NB4 (cell line): ENCODE results near the gene RBFOX1.

Source experiments
- DNase-seq: peaks from one replicate; pipeline ENCODE4 v3.0.0; 2010; ENCODE audit warnings: low read depth
- H3K4me3 ChIP-seq: one replicate; pipeline ENCODE4 v1.5.1; 2011; ENCODE audit warnings: mild to moderate bottlenecking, low read depth, low read length, moderate library complexity
- MYC ChIP-seq: IDR thresholded peaks from 2 replicates; pipeline ENCODE4 v1.6.1; 2011; ENCODE audit warnings: low read depth, low read length
- POLR2A ChIP-seq: IDR thresholded peaks from 2 replicates; pipeline ENCODE4 v1.6.1; 2011; ENCODE audit warnings: mild to moderate bottlenecking; ENCODE audit not compliant: insufficient read length; ENCODE audit errors: extremely low read depth
- TF ChIP-seq, protein P1 (sequence below): IDR thresholded peaks from one replicate; pipeline ENCODE4 v1.5.1; 2012; ENCODE audit warnings: low read depth, low read length
- TF ChIP-seq, protein P2 (sequence below): IDR thresholded peaks from 2 replicates; pipeline ENCODE4 v1.6.1; 2011; ENCODE audit warnings: low read depth, low read length

RBFOX1 gene

DNA sequence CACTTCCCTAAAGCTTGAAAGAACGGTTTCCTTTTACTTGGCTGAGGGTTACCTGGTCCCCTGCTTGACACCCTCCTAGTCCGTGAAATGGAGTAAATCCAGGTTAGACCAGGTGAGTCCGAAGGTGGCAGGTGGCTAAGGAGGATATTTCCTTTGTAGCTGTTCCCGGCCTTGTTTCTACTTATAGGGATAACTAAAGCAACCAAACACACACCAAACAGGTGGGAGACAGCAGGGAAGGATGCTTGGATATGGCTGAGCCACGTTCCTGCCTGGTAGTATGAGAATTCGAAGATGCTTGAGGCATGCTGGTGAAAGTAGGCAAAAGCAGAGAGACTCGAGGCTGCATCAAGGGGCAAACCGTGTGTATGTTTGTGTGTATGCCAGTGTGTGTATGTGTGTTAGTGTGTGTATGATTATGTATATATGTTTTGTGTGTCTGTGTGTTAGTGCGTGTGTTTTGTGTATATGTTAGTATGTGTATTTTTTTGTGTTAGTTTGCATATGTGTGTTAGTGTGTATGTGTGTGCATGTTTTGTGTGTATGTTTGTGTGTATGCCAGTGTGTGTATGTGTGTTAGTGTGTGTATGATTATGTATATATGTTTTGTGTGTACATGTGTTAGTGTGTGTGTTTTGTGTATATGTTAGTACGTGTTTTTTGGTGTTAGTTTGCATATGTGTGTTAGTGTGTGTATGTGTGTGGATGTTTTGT, 28.9 kb downstream of the RBFOX1 start:
- TF ChIP-seq POLR2A: no peak
- TF ChIP-seq, protein P1, sequence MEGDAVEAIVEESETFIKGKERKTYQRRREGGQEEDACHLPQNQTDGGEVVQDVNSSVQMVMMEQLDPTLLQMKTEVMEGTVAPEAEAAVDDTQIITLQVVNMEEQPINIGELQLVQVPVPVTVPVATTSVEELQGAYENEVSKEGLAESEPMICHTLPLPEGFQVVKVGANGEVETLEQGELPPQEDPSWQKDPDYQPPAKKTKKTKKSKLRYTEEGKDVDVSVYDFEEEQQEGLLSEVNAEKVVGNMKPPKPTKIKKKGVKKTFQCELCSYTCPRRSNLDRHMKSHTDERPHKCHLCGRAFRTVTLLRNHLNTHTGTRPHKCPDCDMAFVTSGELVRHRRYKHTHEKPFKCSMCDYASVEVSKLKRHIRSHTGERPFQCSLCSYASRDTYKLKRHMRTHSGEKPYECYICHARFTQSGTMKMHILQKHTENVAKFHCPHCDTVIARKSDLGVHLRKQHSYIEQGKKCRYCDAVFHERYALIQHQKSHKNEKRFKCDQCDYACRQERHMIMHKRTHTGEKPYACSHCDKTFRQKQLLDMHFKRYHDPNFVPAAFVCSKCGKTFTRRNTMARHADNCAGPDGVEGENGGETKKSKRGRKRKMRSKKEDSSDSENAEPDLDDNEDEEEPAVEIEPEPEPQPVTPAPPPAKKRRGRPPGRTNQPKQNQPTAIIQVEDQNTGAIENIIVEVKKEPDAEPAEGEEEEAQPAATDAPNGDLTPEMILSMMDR: no peak
- no peak for TF ChIP-seq MYC
- TF ChIP-seq, protein P2, sequence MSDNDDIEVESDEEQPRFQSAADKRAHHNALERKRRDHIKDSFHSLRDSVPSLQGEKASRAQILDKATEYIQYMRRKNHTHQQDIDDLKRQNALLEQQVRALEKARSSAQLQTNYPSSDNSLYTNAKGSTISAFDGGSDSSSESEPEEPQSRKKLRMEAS: no peak
- no peak overlapping the region for H3K4me3 ChIP-seq
- DNase-seq: no peak

DNA sequence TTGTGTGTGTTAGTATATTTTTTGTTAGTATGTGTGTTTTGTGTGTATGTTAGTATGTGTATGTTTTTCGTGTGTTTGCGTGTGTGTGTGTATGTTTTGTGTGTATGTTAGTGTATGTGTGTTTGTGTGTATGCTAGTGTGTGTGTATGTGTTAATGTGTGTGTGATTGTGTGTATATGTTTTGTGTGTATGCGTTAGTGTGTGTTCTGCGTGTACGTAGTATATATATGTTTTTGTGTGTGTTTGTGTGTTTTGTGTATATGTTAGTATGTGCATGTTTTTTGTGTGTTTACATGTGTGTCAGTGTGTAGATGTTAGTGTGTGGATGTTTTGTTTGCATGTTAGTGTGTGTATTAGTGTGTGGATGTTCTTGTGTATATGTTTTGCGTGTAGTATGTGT, 29.6 kb downstream of the RBFOX1 start:
- H3K4me3 ChIP-seq: no peak overlapping the region
- no peak for DNase-seq
- no peak for TF ChIP-seq MYC
- TF ChIP-seq, protein P2: no peak
- TF ChIP-seq, protein P1: no peak
- no peak for TF ChIP-seq POLR2A

DNA sequence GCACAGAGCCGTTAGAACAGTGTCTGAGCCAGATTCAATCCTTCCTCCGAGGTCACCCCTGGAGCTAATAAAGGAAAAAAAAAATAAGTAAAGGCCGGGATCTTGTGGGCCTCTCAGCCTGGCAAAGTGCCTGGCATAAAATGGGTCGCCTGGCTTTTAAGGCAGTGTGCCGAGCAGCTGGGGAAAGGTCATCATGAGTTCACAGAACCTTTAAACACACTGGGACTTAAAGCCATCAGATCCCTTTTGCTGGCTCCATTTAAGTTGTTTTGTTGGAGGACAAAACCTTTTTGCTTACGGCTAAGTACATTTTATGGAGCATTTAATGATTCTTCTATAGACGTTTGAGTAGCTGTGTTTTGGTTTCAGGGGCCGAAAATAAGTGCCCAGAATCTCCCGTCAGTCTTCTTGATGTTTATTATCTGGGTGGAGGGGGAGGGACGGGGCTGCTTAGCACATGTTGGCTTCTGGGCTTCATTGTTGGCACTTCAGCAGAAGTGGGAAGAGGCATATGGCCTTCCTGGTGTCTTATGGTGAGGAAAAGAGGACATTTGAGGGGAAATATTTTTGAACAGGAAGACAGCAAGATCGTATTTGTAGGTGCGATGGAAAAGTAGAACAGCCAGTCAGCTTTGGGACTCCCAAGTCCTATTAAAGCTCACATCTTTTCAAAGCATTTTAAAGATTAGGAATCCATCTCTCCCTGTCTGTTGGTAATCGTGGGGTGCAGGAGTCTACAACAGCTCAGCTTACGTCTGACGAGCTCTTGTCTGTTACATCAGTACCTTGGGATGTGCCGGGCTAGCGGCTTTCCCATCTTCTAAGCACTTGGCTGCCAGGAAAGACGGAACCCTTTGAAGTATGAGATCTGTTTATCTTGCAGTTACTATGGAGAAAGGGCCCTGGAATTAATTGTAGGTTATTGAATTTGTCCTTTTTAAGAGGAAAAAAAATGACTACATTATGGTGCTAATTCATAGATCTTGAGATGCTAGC, 31.1 kb downstream of the RBFOX1 start:
- TF ChIP-seq, protein P2: no peak
- no peak overlapping the region for H3K4me3 ChIP-seq
- DNase-seq: no peak

DNA sequence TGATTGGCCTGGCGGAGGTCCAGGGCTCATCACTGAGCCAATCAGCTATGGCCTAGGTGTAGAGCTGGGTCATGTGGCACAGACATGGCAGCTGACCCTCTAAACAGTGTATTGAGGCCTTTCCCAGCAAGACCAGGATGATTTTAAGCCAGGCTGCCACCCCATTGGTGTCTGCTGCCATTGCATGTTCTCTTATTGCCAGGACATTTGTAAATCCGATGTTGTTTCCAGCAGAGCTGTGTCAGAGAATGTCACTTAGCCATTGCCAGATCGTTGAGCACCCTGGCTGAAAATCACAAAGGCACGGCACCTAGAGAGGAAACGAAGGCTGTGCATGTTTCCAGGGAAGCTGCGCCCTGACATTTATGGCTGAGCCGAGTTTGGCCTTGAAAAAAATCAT, 33.4 kb downstream of the RBFOX1 start:
- TF ChIP-seq POLR2A: no peak
- H3K4me3 ChIP-seq: no peak overlapping the region
- no peak for DNase-seq

DNA sequence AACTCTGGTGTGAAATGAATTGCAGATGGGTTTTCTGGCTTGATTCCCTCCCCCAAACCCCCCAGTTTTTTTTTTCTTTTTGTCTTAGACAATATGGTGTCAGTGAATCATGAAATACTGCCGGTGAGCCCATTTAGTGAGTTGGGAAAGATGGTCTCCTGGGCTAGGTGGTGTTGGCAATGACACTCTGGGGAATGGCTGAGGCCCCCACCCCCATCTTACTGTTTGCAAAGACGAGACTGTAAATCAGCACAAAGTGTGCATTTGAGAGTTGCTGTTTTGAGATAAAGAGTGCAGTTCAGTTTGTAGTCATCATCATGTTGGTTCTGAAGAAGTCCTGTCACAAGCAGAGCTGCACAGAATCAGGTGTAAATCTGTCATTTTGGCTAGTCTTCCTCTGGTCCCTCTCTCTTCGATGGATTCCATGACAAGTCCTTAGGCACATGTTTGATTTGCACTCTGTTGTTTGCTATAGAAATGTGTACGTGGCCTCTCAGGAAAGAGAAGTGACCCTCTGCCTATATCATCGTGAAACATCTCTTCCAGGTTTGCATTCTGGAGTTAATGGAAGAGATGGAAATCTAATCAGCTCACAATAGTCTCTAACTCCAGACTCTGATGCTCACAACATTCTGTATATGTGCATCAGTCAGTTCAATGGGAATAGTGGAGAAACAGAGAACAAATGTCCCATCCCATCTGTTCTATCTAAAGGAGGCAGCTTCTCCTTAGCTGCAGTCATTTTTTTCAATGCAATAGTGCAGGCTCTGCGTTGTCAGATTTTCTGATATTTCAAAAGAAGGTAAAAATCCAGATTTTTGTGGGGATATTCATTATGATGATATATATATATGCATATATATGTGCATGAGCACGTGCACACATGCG, 34.6 kb downstream of the RBFOX1 start:
- no peak for TF ChIP-seq MYC
- TF ChIP-seq POLR2A: no peak
- TF ChIP-seq, protein P2: no peak
- TF ChIP-seq, protein P1: no peak
- DNase-seq: no peak
- no peak overlapping the region for H3K4me3 ChIP-seq

DNA sequence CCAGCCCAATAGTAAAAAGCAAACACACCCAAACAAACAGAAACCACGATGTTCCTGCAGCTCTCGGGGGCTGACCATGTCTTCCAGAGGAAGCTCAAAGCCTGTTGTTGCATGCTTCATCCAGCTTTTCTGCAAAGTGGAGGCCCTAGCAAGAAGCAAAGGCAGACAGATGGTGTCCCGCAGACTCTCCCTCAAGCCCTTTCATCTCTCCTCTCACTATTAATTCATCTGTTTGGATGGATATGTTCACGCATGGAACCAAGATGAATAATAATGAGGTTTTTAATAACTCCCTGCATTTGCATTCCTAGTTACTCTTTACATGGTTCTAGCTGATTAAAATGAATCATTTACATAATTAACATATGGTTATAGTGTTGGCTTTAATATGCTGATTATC, 36.6 kb downstream of the RBFOX1 start:
- DNase-seq: no peak
- no peak overlapping the region for H3K4me3 ChIP-seq
- TF ChIP-seq MYC (no peak), POLR2A (no peak)
- TF ChIP-seq, protein P2: no peak
- TF ChIP-seq, protein P1: no peak
